ENCODE results near the gene SRGN. TPM values are rescaled to one million over a fixed set of nuclear protein-coding genes. Genes with fewer than 3 reads are reported as not detected.

SRGN gene
- total RNA-seq = 10 to 100 TPM; 43.6 to 52.0 TPM

GRCh38 chr10:69087590-69088470, at the start of gene SRGN:
Gene SRGN, plus strand, starts transcription at chr10:69088103. Its CDS starts 55 bp downstream, at chr10:69088158.

GRCh38 chr10:69123747-69124562, 36.1 kb downstream of the SRGN start, which contains the start of gene VPS26A:
Gene VPS26A, plus strand, starts transcription at chr10:69124178. Its CDS starts 100 bp downstream, at chr10:69124278.

Small RNA genes lying within 50 kb of the gene (small RNA-seq; reads per million reads assigned to genes)
- 0 reads per million in 2 donors for gene RF00017

Other genes starting within 250 kb of the SRGN start
- 10 to 100 TPM; 22.4 to 26.0 TPM for gene DDX50, start 186.8 kb upstream of the SRGN start, total RNA-seq
- gene DDX21, start 131.9 kb upstream of the SRGN start, total RNA-seq = 10 to 100 TPM; 44.4 to 92.6 TPM
- gene KIFBP, start 99.3 kb upstream of the SRGN start, total RNA-seq = 10 to 100 TPM; 48.2 to 58.9 TPM
- gene VPS26A, start 36.1 kb downstream of the SRGN start, total RNA-seq = 10 to 100 TPM; 33.7 to 47.6 TPM
- gene SUPV3L1, start 92.1 kb downstream of the SRGN start, total RNA-seq = 10 to 100 TPM; 25.5 to 39.3 TPM
- gene HKDC1, start 132.2 kb downstream of the SRGN start, total RNA-seq = 10 to 100 TPM in 1 of 2 donors, 1 to 10 TPM in 1; 3.3 to 23.1 TPM
- 10 to 100 TPM; 48.2 to 89.2 TPM for gene HK1, start 190.4 kb downstream of the SRGN start, total RNA-seq